Measurements from ENCODE around the gene STYX. TPM values are rescaled to one million over a fixed set of nuclear protein-coding genes. Genes with fewer than 3 reads are reported as not detected.

The STYX gene
- total RNA-seq, 1 experiment from 2014 or later = 13.6 TPM

GRCh38 chr14:52793061-52793460 lies 63.1 kb downstream of the STYX start:
- peaks cover 6% of the 10 kb centered on the region for H3K4me1 Mint-ChIP-seq (ENCODE audit: low read depth, unreplicated experiment)
- TF ChIP-seq CTCF (IDR thresholded peaks at IDR 0.05; ENCODE audit: unreplicated experiment) = no peak
- DNase-seq = no peak
- no peaks in the 10 kb centered on the region for H3K27me3 Mint-ChIP-seq (ENCODE audit: unreplicated experiment)
- no peak overlapping the region for H3K27ac Mint-ChIP-seq (ENCODE audit: unreplicated experiment)
- no peak overlapping the region for H3K4me3 Mint-ChIP-seq (ENCODE audit: low read depth, unreplicated experiment)
- CTCF ChIA-PET = no interaction called here
- H3K9me3 Mint-ChIP-seq (ENCODE audit: low read depth, unreplicated experiment) = no peaks in the 10 kb centered on the region
- intact Hi-C loops (cut with micrococcal nuclease; ENCODE audit: unreplicated experiment) = no loop called here
- BruUV-seq (replicated peaks) = no TSS peak
- peaks cover 26% of the 10 kb centered on the region for H3K36me3 Mint-ChIP-seq (ENCODE audit: insufficient read depth, unreplicated experiment)

GRCh38 chr14:52797653-52798052 lies 67.7 kb downstream of the STYX start:
- no TSS peak for BruUV-seq (replicated peaks)
- H3K9me3 Mint-ChIP-seq (ENCODE audit: low read depth, unreplicated experiment) = no peaks in the 10 kb centered on the region
- no peak overlapping the region for H3K4me3 Mint-ChIP-seq (ENCODE audit: low read depth, unreplicated experiment)
- no peak overlapping the region for H3K27ac Mint-ChIP-seq (ENCODE audit: unreplicated experiment)
- no peaks in the 10 kb centered on the region for H3K4me1 Mint-ChIP-seq (ENCODE audit: low read depth, unreplicated experiment)
- TF ChIP-seq CTCF (IDR thresholded peaks at IDR 0.05; ENCODE audit: unreplicated experiment) = no peak
- H3K36me3 Mint-ChIP-seq (ENCODE audit: insufficient read depth, unreplicated experiment) = no peaks in the 10 kb centered on the region
- DNase-seq = no peak
- CTCF ChIA-PET = no interaction called here
- H3K27me3 Mint-ChIP-seq (ENCODE audit: unreplicated experiment) = no peaks in the 10 kb centered on the region
- intact Hi-C loops (cut with micrococcal nuclease; ENCODE audit: unreplicated experiment) = no loop called here

GRCh38 chr14:52798826-52799225 lies 68.9 kb downstream of the STYX start:
- BruUV-seq (replicated peaks) = no TSS peak
- no peak overlapping the region for H3K27ac Mint-ChIP-seq (ENCODE audit: unreplicated experiment)
- no peaks in the 10 kb centered on the region for H3K36me3 Mint-ChIP-seq (ENCODE audit: insufficient read depth, unreplicated experiment)

GRCh38 chr14:52801014-52801712 lies 71.2 kb downstream of the STYX start:
- Mint-ChIP-seq H3K9me3 (ENCODE audit: low read depth, unreplicated experiment) (no peaks in the 10 kb centered on the region), H3K4me3 (ENCODE audit: low read depth, unreplicated experiment) (no peak overlapping the region), H3K27ac (ENCODE audit: unreplicated experiment) (no peak overlapping the region), H3K27me3 (ENCODE audit: unreplicated experiment) (no peaks in the 10 kb centered on the region), H3K36me3 (ENCODE audit: insufficient read depth, unreplicated experiment) (no peaks in the 10 kb centered on the region), H3K4me1 (ENCODE audit: low read depth, unreplicated experiment) (no peaks in the 10 kb centered on the region)
- no peak for TF ChIP-seq CTCF (IDR thresholded peaks at IDR 0.05; ENCODE audit: unreplicated experiment)
- intact Hi-C loops (cut with micrococcal nuclease; ENCODE audit: unreplicated experiment) = no loop called here
- BruUV-seq (replicated peaks) = no TSS peak
- no peak for DNase-seq
- CTCF ChIA-PET = interaction anchor here (0.6 kb wide), 1 partner anchor 57 kb away, joined by 4 read pairs; no protein-coding TSS in a partner anchor

More at GRCh38 chr14:52798826-52799225, 68.9 kb downstream of the STYX start:
- Mint-ChIP-seq H3K4me3 (ENCODE audit: low read depth, unreplicated experiment) (no peak overlapping the region), H3K27me3 (ENCODE audit: unreplicated experiment) (no peaks in the 10 kb centered on the region), H3K9me3 (ENCODE audit: low read depth, unreplicated experiment) (no peaks in the 10 kb centered on the region), H3K4me1 (ENCODE audit: low read depth, unreplicated experiment) (no peaks in the 10 kb centered on the region)
- intact Hi-C loops (cut with micrococcal nuclease; ENCODE audit: unreplicated experiment) = no loop called here
- DNase-seq = no peak
- no peak for TF ChIP-seq CTCF (IDR thresholded peaks at IDR 0.05; ENCODE audit: unreplicated experiment)
- CTCF ChIA-PET = no interaction called here
